DND-41 (cell line): ENCODE results near the gene KRT36.

Experiments used
- CTCF ChIP-seq: IDR thresholded peaks from 2 replicates; pipeline ENCODE4 v1.5.1; 2012; ENCODE audit warnings: borderline replicate concordance, low read length, moderate library complexity, mild to moderate bottlenecking; ENCODE audit not compliant: poor library complexity, severe bottlenecking; ENCODE audit errors: extremely low read depth
- EZH2 ChIP-seq: IDR thresholded peaks from 3 replicates; pipeline ENCODE4 v1.6.1; 2012; ENCODE audit warnings: borderline replicate concordance, low read depth, mild to moderate bottlenecking, moderate library complexity, low read length, inconsistent platforms; ENCODE audit not compliant: severe bottlenecking

- TF ChIP-seq CTCF (no peak), EZH2 (no peak)
Measured at GRCh38 chr17:41529491-41529915, 39.8 kb upstream of the KRT36 start.
